ENCODE results near the gene HES2.
"Not testable (repeated sequence)": the region's sequence is repeated elsewhere in the genome, so short reads cannot be mapped to it uniquely, and the experiment has no call there.

Gene HES2

GRCh38 chr1:6453895-6454855 lies 34.5 kb upstream of the HES2 start:
- peak in 1 of 2 experiments; percentile 22 for DNase-seq

- no peak for DNase-seq
Measured at GRCh38 chr1:6450943-6451373, 31.2 kb upstream of the HES2 start.

GRCh38 chr1:6450486-6450885 lies 30.8 kb upstream of the HES2 start:
- DNase-seq: not testable (repeated sequence)

GRCh38 chr1:6450005-6450450 lies 30.3 kb upstream of the HES2 start:
- no peak for DNase-seq

GRCh38 chr1:6448749-6449631 lies 29.3 kb upstream of the HES2 start:
- peak; percentile 26 to 33 for DNase-seq

GRCh38 chr1:6447818-6448748 lies 28.4 kb upstream of the HES2 start:
- peak in 1 of 2 experiments; percentile 19 for DNase-seq

GRCh38 chr1:6447016-6447817 lies 27.5 kb upstream of the HES2 start:
- DNase-seq: no peak

GRCh38 chr1:6446665-6447015 lies 26.9 kb upstream of the HES2 start:
- no peak for DNase-seq

- DNase-seq: not testable (repeated sequence)
Measured at GRCh38 chr1:6445929-6446328, 26.2 kb upstream of the HES2 start.

GRCh38 chr1:6445062-6445763 lies 25.5 kb upstream of the HES2 start:
- peak; percentile 55 to 59 for DNase-seq

- no peak for DNase-seq
Measured at GRCh38 chr1:6444377-6444776, 24.7 kb upstream of the HES2 start.

GRCh38 chr1:6443339-6444115 lies 23.8 kb upstream of the HES2 start:
- no peak for DNase-seq

- no peak for DNase-seq
Measured at GRCh38 chr1:6441586-6441985, 21.9 kb upstream of the HES2 start.

- peak; percentile 76 to 77 for DNase-seq
Measured at GRCh38 chr1:6440198-6441126, 20.7 kb upstream of the HES2 start.

- DNase-seq: peak; percentile 74 to 81
Measured at GRCh38 chr1:6438047-6438525, 18.4 kb upstream of the HES2 start.

- DNase-seq: not testable (repeated sequence)
Measured at GRCh38 chr1:6437012-6437700, 17.4 kb upstream of the HES2 start.

GRCh38 chr1:6436277-6436676 lies 16.6 kb upstream of the HES2 start:
- not testable (repeated sequence) for DNase-seq

- DNase-seq: no peak
Measured at GRCh38 chr1:6435547-6435946, 15.8 kb upstream of the HES2 start.

All from activated CD4-positive, alpha-beta T cell treated with anti-CD3 and anti-CD28 coated beads, Interleukin-2, amount 50 U/mL, for 48 hours (primary cell).